Heart left ventricle (tissue), 16 donors: ENCODE measurements around the gene TAS2R14. TPM values are rescaled to one million over a fixed set of nuclear protein-coding genes. Genes with fewer than 3 reads are reported as not detected.
A peak's percentile ranks its signal among the peaks of the same experiment; 100 is the strongest.

Experiments
- ATAC-seq, 4 donors: fragments of 200-7000 bp; cut with Tn5 transposase; one replicate each; pipeline ENCODE4 v1.9.1; 2020 to 2022; ENCODE audit warnings: moderate library complexity in 4 of 4, mild to moderate bottlenecking in 3 of 4, moderate number of reproducible peaks in 1 of 4
- DNase-seq, 5 donors: peaks; one replicate each; pipeline ENCODE4 v3.0.0-alpha.2; 2020
- H3K27ac ChIP-seq, 12 donors: fragments of 200-600 bp; sonication (generic) in 4 of 12; one replicate each; pipeline versions ENCODE4 v1.5.0 to v1.8.0; 2016 to 2022; ENCODE audit warnings: mild to moderate bottlenecking in 2 of 12
- H3K27me3 ChIP-seq, 9 donors: fragments of 200-600 bp; sonication (generic) in 2 of 9; one replicate each; pipeline versions ENCODE4 v1.5.1 to v1.8.0; 2016 to 2022; ENCODE audit warnings: mild to moderate bottlenecking in 3 of 9
- H3K36me3 ChIP-seq, 9 donors: fragments of 200-600 bp; sonication (generic) in 2 of 9; one replicate each; pipeline versions ENCODE4 v1.5.0 to v1.8.0; 2018 to 2022; ENCODE audit warnings: mild to moderate bottlenecking in 2 of 9
- H3K4me1 ChIP-seq, 12 donors: fragments of 200-600 bp; sonication (generic) in 4 of 12; one replicate each; pipeline versions ENCODE4 v1.5.0 to v1.8.0; 2016 to 2022; ENCODE audit warnings: mild to moderate bottlenecking in 3 of 12
- H3K4me3 ChIP-seq, 12 donors: fragments of 200-600 bp; sonication (generic) in 4 of 12; one replicate each; pipeline versions ENCODE4 v1.5.0 to v1.8.0; 2017 to 2022; ENCODE audit warnings: mild to moderate bottlenecking in 9 of 12, moderate library complexity in 4 of 12
- H3K9me3 ChIP-seq, 12 donors: fragments of 200-600 bp; sonication (generic) in 4 of 12; one replicate each; pipeline versions ENCODE4 v1.5.0 to v1.8.0; 2016 to 2022; ENCODE audit warnings: mild to moderate bottlenecking in 1 of 12
- POLR2A ChIP-seq, 2 donors: fragments of 450-650 bp; IDR thresholded peaks; one replicate each; pipeline ENCODE4 v1.6.1; 2017; ENCODE audit warnings: antibody characterized with exemption in 2 of 2, mild to moderate bottlenecking in 2 of 2, moderate library complexity in 2 of 2
- whole genome bisulfite sequencing, 4 donors: extraction: QIAGEN DNeasy Blood & Tissue Kit in 2 of 4; methylation state at CpG; one replicate each; pipeline versions ENCODE4 v1.1.5 to v1.1.7; 2013 to 2018; 5-methylcytosine and 5-hydroxymethylcytosine counted together
- intact Hi-C, 10 donors: fragments of 100-400 bp; cut with DNase I; formaldehyde crosslinking; loops; one replicate each; pipeline versions ENCODE4 v1.11.1 to v1.14.2; 2022
- polyA plus RNA-seq, 2 donors: library from polyadenylated mRNA; stranded (reverse); fragments of 200-250 nt; gene quantifications; one replicate each; pipeline ENCODE4 v1.2.3, GENCODE V29; 2013
- total RNA-seq, 9 donors: library from RNA; depleted of rRNA in 2 of 9; stranded (reverse); fragments of >200 nt in 2 of 9; fragmentation: NEBNext Ultra II Directional in 3 of 9; extraction: Animal tissue kit (Norgen Biotek cat#: 25700) in 3 of 9; gene quantifications; one replicate each; pipeline versions ENCODE4 v1.1.0 to v1.2.4, GENCODE V29; 2016 to 2023
- TF ChIP-seq, protein P1 (sequence below), 12 donors: fragments of 200-600 bp; sonication (generic) in 4 of 12; IDR thresholded peaks; one replicate each; pipeline versions ENCODE4 v1.5.0 to v1.8.0; 2018 to 2022; ENCODE audit warnings: antibody characterized with exemption in 12 of 12, mild to moderate bottlenecking in 5 of 12
- donor health status: ischemic (EF 13 %, LVEDD 7.1; RV severe dilation, severe dysfunction).
- donor health status: healthy with polysubstance abuse.
- donor health status: DM: no; HTN: yes; CAD: no.
- donor health status: DM: no; HTN: no; CAD: no.
- donor health status: ischemic (EF 25% LVEDD 6.9; RV normal size, moderate dysfunction).
- donor health status: ischemic (EF 25% LVEDD 5.7; RV mildly dilated, moderate dysfunction).
- donor health status: healthy.
- donor health status: DM: yes; HTN: yes; CAD: no.
- donor health status: ischemic (EF 35%, LVEDD 5.7; RV mildly dilated, moderate dysfunction).
- donor health status: nonischemic (EF 11% LVEDD 7.7; RV severe dilation, severe dysfunction).
- donor health status: DM: yes; HTN: yes; CAD: no.
- donor health status: PGD.
- donor health status: ischemic (EF 29% LVEDD 5.4; RV normal size, mild dysfunction).
- donor health status: nonischemic (EF 23%, LVEDD 6.1; RV moderate dilation, normal function).

Gene TAS2R14
- total and polyA plus RNA-seq, 11 donors, result 0.29 to 1.2 (median 0.70) TPM

DNA sequence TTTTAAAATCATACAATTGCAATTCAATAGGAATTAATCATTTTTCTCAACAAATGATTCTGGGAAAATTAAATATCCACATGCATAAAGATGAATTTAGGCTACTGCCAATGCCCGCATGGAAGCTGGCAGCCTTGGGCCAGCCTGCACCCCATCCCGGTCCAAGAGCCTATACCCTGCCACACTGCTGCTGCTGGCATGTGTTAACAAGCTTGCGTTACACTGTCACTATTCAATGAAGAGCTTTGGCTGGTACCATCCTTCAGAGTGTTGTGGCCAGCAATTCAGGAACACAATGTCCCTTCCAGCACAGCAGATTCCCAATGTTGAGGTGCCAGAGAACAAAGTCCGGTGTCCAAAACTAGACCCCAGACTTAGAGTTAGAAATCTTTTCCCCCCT lies 13.6 kb upstream of the TAS2R14 start:
- H3K9me3 ChIP-seq, result peaks cover 0 to 35% (median 2%) of the 10 kb centered on the region in 12 donors
- H3K27me3 ChIP-seq, result no peaks in the 10 kb centered on the region
- no peaks in the 10 kb centered on the region for H3K36me3 ChIP-seq
- H3K4me1 ChIP-seq, result peaks cover 0 to 11% (median 0%) of the 10 kb centered on the region in 12 donors
- H3K4me3 ChIP-seq, result no peak overlapping the region
- TF ChIP-seq, protein P1, sequence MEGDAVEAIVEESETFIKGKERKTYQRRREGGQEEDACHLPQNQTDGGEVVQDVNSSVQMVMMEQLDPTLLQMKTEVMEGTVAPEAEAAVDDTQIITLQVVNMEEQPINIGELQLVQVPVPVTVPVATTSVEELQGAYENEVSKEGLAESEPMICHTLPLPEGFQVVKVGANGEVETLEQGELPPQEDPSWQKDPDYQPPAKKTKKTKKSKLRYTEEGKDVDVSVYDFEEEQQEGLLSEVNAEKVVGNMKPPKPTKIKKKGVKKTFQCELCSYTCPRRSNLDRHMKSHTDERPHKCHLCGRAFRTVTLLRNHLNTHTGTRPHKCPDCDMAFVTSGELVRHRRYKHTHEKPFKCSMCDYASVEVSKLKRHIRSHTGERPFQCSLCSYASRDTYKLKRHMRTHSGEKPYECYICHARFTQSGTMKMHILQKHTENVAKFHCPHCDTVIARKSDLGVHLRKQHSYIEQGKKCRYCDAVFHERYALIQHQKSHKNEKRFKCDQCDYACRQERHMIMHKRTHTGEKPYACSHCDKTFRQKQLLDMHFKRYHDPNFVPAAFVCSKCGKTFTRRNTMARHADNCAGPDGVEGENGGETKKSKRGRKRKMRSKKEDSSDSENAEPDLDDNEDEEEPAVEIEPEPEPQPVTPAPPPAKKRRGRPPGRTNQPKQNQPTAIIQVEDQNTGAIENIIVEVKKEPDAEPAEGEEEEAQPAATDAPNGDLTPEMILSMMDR (IDR thresholded peaks at IDR 0.05), result no peak
- TF ChIP-seq POLR2A (IDR thresholded peaks at IDR 0.05), result no peak
- intact Hi-C loops, result loop anchor here in 1 of 10 donors (10.0 kb wide), 1 partner anchor 242 kb away; no protein-coding TSS in a partner anchor
- peak; percentile 97 to 99 (median 98) for ATAC-seq
- 47 to 66% (median 65%) methylated on average over 4 of the region's 4 CpGs for WGBS, 4 donors
- DNase-seq, result peak in 4 of 5 donors; percentile 12 to 65 (median 32)
- H3K27ac ChIP-seq, result no peak overlapping the region

DNA sequence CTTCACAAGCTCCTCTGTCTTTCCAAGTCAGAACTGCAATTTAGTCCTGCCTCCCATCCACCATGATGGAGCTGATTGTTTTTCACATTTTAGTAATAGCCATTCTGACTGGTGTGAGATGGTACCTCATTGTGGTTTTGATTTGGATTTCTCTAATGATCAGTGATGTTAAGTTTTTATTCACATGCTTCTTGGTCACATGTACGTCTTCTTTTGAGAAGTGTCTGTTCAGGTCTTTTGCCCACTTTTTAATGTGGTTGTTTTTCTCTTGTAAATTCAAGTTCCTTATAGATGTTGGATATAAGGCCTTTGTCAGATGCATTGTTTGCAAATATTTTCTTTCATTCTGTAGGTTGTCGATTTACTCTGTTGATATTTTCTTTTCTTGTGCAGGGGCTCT lies 4.1 kb upstream of the TAS2R14 start:
- TF ChIP-seq, protein P1 (IDR thresholded peaks at IDR 0.05), result no peak
- TF ChIP-seq POLR2A (IDR thresholded peaks at IDR 0.05), result no peak
- peaks cover 0 to 6% (median 0%) of the 10 kb centered on the region in 12 donors for H3K4me1 ChIP-seq
- 96 to 99% (median 98%) methylated on average over 2 of the region's 2 CpGs for WGBS, 4 donors

DNA sequence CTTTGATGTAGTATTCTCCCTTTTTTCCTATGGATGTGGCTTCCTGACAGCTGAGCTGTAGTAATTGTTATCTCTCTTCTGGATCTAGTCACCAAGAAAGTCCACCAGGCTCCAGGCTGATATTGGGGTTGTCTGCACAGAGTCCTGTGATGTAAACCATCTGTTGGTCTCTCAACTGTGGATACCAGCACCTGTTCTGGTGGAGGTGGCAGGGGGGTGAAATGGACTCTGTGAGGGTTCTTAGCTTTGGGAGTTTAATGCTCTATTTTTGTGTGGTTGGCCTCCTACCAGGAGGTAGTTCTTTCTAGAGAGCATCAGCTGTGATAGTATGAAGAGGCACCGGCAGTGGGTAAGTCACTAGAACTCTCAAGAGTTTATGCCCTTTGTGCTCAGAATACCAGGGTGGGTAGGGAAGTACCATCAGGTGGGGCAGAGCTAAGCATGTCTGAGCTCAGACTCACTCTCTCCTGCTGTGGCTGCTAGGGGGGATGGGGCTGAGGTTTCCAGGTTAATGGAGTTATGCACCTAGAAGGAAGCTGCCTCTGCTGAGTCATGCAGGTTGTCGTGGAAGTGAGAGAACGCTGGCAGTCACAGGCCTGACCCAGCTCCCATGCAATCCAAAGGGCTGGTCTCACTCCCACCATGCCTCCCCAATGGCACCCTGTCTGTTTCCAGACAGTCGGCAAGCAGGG lies 3.0 kb upstream of the TAS2R14 start:
- Histone ChIP-seq H3K27me3 (no peaks in the 10 kb centered on the region), H3K27ac (no peak overlapping the region), H3K4me1 (peaks cover 0 to 6% (median 0%) of the 10 kb centered on the region in 12 donors), H3K4me3 (no peak overlapping the region), H3K36me3 (no peaks in the 10 kb centered on the region), H3K9me3 (peaks cover 0 to 19% (median 0%) of the 10 kb centered on the region in 12 donors)
- TF ChIP-seq, protein P1 (IDR thresholded peaks at IDR 0.05), result no peak
- no peak for TF ChIP-seq POLR2A (IDR thresholded peaks at IDR 0.05)
- ATAC-seq (peak in 1 of 4 donors; percentile 49), DNase-seq (no peak)
- intact Hi-C loops, result no loop called here
- 60 to 79% (median 76%) methylated on average over 2 to 4 of the region's 4 CpGs for WGBS, 4 donors

More for the DNA sequence above, 4.1 kb upstream of the TAS2R14 start:
- DNase-seq, result no peak
- Histone ChIP-seq H3K27ac (no peak overlapping the region), H3K27me3 (no peaks in the 10 kb centered on the region), H3K9me3 (peaks cover 0 to 22% (median 0%) of the 10 kb centered on the region in 12 donors), H3K4me3 (no peak overlapping the region), H3K36me3 (no peaks in the 10 kb centered on the region)
- no peak for ATAC-seq
- intact Hi-C loops, result no loop called here

DNA sequence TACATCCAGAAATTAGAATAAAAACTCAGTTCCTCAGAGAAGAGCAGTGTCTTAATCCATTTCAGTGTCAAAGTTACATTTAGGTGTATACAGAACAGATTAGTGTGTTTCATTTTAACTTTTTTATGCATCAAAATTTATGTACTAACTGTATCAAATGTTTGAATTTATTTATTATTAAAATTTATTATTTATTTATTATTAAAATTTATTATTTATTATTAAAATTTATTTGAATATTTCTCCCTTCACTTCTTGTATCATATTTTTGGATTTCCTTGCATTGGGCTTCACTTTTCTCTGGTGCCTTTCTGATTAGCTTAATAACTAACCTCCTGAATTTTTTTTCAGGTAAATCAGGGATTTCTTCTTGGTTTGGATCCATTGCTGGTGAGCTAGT lies 2.3 kb upstream of the TAS2R14 start:
- intact Hi-C loops, result no loop called here
- DNase-seq (no peak), ATAC-seq (no peak)
- Histone ChIP-seq H3K4me3 (no peak overlapping the region), H3K27ac (no peak overlapping the region), H3K9me3 (peaks cover 0 to 12% (median 0%) of the 10 kb centered on the region in 12 donors), H3K36me3 (no peaks in the 10 kb centered on the region), H3K27me3 (no peaks in the 10 kb centered on the region), H3K4me1 (peaks cover 0 to 6% (median 0%) of the 10 kb centered on the region in 12 donors)
- TF ChIP-seq POLR2A (IDR thresholded peaks at IDR 0.05), result no peak
- TF ChIP-seq, protein P1 (IDR thresholded peaks at IDR 0.05), result no peak
